Hematopoietic multipotent progenitor cell treated with erythropoietin and hydrocortisone succinate and interleukin-3 and kit ligand, for 4 days (in vitro differentiated cells): ENCODE results near the gene PNKD.

Experiments
- DNase-seq: peaks from one replicate; pipeline ENCODE4 v3.0.0-alpha.2; 2015

PNKD gene

GRCh38 chr2:218273908-218274249 lies 3.6 kb downstream of the PNKD start:
- DNase-seq = no peak

GRCh38 chr2:218274586-218274985 lies 4.3 kb downstream of the PNKD start:
- no peak for DNase-seq

GRCh38 chr2:218275371-218276072 lies 5.2 kb downstream of the PNKD start:
- DNase-seq = no peak

- DNase-seq = no peak
Observed at GRCh38 chr2:218276986-218277755, 6.9 kb downstream of the PNKD start.

DNA sequence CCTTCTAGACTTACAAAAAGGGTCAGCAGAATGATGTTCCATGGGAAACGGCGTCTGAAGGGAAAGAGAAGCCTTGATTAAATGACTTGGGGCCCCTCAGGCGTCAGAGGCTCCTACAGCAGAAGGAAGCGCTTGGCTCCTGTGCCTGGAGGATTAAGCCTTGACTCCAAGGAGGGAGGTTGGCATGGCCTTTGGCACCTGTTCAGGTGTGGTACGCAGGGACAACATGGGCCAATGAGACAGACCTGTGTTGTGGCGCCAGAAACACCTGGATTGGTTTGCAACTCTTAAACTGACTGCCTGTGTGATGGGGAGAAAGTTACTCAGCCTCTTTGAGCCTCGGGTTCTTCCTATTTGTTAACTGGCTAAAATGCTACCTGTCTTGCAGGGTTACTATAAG lies 7.6 kb downstream of the PNKD start:
- no peak for DNase-seq

- DNase-seq = no peak
Observed at GRCh38 chr2:218278531-218279360, 8.4 kb downstream of the PNKD start.

GRCh38 chr2:218280260-218280870 lies 10.0 kb downstream of the PNKD start:
- no peak for DNase-seq

- DNase-seq = no peak
Observed at GRCh38 chr2:218281449-218281848, 11.1 kb downstream of the PNKD start.

DNA sequence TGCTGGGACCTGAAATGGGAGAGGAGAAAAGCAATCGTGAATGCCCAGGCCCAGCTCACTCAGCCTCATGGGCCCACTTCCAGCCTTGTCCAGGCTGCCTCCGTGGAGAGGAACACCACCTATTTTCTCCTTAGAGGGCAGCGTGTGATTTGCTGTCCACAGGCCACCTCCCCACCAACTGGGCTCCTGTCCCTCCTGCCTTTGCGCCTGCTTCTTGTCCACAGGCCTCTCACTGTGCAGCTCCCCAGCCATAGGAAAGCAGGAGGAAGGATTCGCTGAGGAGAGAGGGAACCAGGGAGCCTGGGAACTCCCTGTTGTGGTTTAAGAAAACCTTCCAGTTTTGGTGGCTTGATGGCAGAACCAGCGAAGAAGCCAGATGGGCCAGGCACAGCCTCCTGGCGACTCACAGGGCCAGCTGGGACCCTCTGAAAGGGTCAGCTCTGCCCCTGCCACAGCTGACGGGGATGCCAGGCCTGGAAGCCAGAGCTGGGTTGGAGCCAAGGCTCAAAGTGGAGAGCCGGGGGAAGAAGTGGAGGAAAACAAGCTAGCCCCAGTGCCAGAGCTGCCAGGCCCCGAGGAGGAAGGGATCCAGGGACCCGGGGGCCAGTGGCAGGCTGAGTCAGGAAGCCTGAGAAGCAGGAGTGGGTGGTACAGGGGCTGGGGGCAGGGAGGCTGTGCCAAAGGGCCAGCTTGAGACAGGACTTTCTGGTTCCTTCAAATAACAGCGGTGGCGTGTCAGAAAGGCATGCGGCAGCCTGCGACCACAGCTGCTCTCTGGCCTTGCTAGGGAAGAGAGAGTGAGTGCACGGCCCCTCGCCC lies 12.1 kb downstream of the PNKD start:
- no peak for DNase-seq

DNA sequence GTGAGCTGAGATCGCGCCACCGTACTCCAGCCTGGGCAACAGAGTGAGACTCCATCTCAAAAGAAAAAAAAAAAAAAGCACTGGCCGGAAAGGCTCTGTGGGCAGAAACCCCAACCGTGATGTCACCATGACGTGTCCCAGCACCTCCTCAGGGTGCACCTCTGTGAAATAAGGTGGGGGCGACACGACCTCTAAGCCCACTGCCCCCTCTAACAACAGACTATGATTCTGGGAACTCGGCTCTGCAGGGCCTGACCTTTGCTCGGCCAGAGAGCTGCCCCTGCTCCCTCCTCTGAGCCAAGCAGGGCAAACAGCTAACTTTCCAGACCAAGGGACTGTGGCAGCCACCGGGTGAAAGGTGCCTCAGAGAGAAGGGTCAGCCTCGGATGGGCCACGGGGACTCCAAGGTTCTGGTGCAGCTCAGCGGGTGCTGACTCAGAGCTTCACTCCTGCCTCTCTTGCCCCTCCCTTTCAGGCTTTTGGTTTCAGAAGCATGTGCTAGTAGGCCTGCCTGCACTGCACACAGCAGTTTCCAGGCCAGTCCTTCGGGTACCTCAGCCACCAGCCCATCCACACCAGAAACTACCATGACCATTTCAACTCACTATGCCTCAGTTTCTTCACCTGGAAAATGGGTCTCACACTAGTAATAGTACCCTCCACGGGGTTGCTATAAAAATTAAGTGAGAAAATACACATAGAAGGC lies 13.9 kb downstream of the PNKD start:
- DNase-seq = peak; percentile 68

- DNase-seq = no peak
Observed at GRCh38 chr2:218285604-218286003, 15.3 kb downstream of the PNKD start.

GRCh38 chr2:218286570-218287459 lies 16.5 kb downstream of the PNKD start:
- peak; percentile 99 for DNase-seq

DNA sequence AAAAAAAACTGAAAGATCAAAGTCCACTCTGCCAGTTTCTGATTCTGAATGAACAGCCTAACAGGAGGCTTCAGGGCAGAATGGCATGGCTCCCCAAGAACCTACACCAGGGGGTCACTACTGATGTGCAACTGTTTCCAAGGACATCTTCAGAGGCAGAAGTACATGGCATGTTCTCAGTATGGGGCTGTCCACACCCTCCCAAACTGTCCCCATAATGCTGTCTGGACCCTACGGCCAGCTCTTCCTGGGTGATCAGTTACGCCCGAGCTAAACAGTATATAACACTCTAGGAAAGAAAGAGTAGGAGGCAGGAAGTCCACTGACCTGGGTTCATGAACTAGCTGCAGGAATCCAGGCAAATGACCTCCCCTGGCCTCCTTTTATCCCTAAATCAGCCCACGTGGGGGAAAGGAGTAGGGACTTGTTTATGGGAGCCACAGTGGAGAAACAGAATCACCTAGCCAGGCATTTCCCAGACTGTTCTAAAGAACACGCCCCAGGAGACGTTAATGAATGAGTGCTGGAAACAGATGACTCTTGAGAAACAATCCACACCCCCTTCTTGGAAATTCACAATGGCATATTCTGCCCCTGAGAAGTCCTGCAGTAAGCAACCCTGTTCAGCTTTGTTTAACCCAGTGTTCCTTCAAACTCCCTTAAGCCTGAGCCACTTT lies 19.5 kb downstream of the PNKD start:
- peak; percentile 47 for DNase-seq

- DNase-seq = peak; percentile 68
Observed at GRCh38 chr2:218290316-218291261, 20.3 kb downstream of the PNKD start.

GRCh38 chr2:218291318-218292047 lies 21.2 kb downstream of the PNKD start:
- DNase-seq = peak; percentile 54

DNA sequence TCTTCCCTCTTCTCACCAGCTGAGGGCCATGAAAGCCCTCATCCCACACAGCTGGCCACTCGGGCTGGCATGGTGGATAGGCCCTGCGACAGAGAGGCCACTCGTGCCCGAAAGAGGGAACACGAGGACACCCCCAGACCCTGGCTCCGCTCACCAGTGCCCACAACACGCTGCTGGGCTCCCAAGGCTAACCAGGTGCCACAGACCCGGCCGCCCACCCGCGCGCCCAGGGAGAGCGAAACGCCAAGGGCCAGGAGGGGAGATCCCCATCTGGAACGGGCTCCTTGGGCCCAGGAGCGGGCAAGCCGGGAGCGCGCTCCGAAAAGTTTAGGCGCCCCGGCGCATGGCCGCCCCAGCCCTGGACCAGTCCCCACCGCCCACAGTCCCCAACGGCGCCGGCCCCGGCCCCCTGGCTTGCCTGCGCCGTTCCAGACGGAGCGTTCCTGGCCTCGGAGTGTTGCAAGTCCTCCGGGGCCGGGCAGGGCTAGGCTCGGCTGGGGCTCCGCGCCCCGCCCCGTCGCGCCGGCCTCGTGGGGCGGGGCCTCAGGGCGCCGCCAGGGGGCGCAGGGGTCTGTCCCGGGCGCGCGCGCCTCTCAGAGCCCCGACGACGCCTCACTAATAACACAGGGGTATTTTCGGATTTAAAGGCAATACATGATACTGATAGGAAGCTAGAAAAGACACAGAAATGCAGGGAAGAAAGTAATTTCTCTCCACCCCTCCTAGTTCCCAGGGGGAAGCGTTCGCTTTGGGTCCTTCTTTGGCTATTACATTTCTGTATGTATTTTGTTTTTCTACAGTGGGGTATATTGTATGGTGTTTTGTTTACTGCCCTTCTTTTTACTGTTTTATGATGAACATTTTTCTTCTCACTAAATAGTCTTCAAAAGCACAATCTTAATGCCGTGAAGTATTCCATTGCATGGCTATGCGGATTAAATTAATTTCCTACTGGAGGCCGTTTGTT lies 22.0 kb downstream of the PNKD start, which contains the start of gene TMBIM1:
Gene TMBIM1 (minus strand): TSS at position 456 of the 967 bp plus-strand sequence. CDS start 10,362 bp downstream, outside the sequence.
- DNase-seq = peak; percentile 92
